SK-N-SH treated with all-trans-retinoic acid at 6 μM for 48 hours (cell line): ENCODE data around the gene WDR48.

Experiments used
- ATAC-seq: fragments of 200-7000 bp; cut with Tn5 transposase; 3 replicates; pipeline ENCODE4 v1.9.1; 2020; ENCODE audit warnings: mild to moderate bottlenecking, moderate library complexity
- ARNTL ChIP-seq: fragments of 450-650 bp; formaldehyde crosslinking; IDR thresholded peaks from 2 replicates; pipeline ENCODE4 v1.5.0; 2020; ENCODE audit warnings: low read depth, mild to moderate bottlenecking, moderate library complexity, borderline replicate concordance
- BACH2 ChIP-seq: fragments of 250-450 bp; sonication (Bioruptor Pico); IDR thresholded peaks from 2 replicates; pipeline ENCODE4 v1.9.0; 2021; ENCODE audit warnings: mild to moderate bottlenecking, borderline replicate concordance
- CREB5 ChIP-seq: fragments of 250-450 bp; sonication (Bioruptor Pico); IDR thresholded peaks from 2 replicates; pipeline ENCODE4 v1.5.1; 2020; ENCODE audit warnings: low read depth, mild to moderate bottlenecking, moderate library complexity
- CSDC2 ChIP-seq: fragments of 250-450 bp; sonication (Bioruptor Pico); IDR thresholded peaks from 2 replicates; pipeline ENCODE4 v1.5.0; 2020; ENCODE audit warnings: mild to moderate bottlenecking, moderate library complexity
- CSRNP3 ChIP-seq: fragments of 250-450 bp; sonication (Bioruptor Pico); IDR thresholded peaks from 2 replicates; pipeline ENCODE4 v1.5.1; 2021; ENCODE audit warnings: mild to moderate bottlenecking, moderate library complexity
- ESRRG ChIP-seq: fragments of 250-450 bp; sonication (Bioruptor Pico); IDR thresholded peaks from 2 replicates; pipeline ENCODE4 v1.6.1; 2021; ENCODE audit warnings: mild to moderate bottlenecking
- GLIS3 ChIP-seq: fragments of 250-450 bp; sonication (Bioruptor Pico); IDR thresholded peaks from 2 replicates; pipeline ENCODE4 v1.5.0; 2020; ENCODE audit warnings: mild to moderate bottlenecking, moderate library complexity
- ISL1 ChIP-seq: fragments of 250-450 bp; sonication (Bioruptor Pico); IDR thresholded peaks from 2 replicates; pipeline ENCODE4 v2.1.2; 2022; ENCODE audit warnings: mild to moderate bottlenecking, moderate library complexity
- OSR1 ChIP-seq: fragments of 250-450 bp; sonication (Bioruptor Pico); IDR thresholded peaks from 2 replicates; pipeline ENCODE4 v1.8.0; 2022; ENCODE audit warnings: moderate library complexity, mild to moderate bottlenecking, inconsistent platforms
- PATZ1 ChIP-seq: fragments of 250-450 bp; sonication (Bioruptor Pico); IDR thresholded peaks from 2 replicates; pipeline ENCODE4 v1.8.0; 2020; ENCODE audit warnings: mild to moderate bottlenecking, moderate library complexity, borderline replicate concordance
- POU6F1 ChIP-seq: fragments of 250-450 bp; sonication (Bioruptor Pico); IDR thresholded peaks from 2 replicates; pipeline ENCODE4 v1.8.0; 2021; ENCODE audit warnings: low read depth, mild to moderate bottlenecking, moderate library complexity, borderline replicate concordance
- PPARA ChIP-seq: fragments of 250-450 bp; sonication (Bioruptor Pico); IDR thresholded peaks from 2 replicates; pipeline ENCODE4 v1.5.0; 2020; ENCODE audit warnings: mild to moderate bottlenecking, borderline replicate concordance
- RARB ChIP-seq: fragments of 250-450 bp; sonication (Bioruptor Pico); IDR thresholded peaks from 2 replicates; pipeline ENCODE4 v1.8.0; 2021; ENCODE audit warnings: mild to moderate bottlenecking, moderate library complexity
- SNAI2 ChIP-seq: fragments of 250-450 bp; sonication (Bioruptor Pico); IDR thresholded peaks from 2 replicates; pipeline ENCODE4 v1.5.0; 2020; ENCODE audit warnings: mild to moderate bottlenecking, moderate library complexity
- TOX ChIP-seq: fragments of 250-450 bp; sonication (Bioruptor Pico); IDR thresholded peaks from 2 replicates; pipeline ENCODE4 v1.8.0; 2021; ENCODE audit warnings: mild to moderate bottlenecking, moderate library complexity, borderline replicate concordance
- TSHZ2 ChIP-seq: fragments of 250-450 bp; sonication (Bioruptor Pico); IDR thresholded peaks from 2 replicates; pipeline ENCODE4 v1.5.0; 2020; ENCODE audit warnings: mild to moderate bottlenecking, moderate library complexity
- ZFP3 ChIP-seq: fragments of 250-450 bp; sonication (Bioruptor Pico); IDR thresholded peaks from 2 replicates; pipeline ENCODE4 v1.5.0; 2020; ENCODE audit warnings: mild to moderate bottlenecking, moderate library complexity
- ZFP30 ChIP-seq: fragments of 450-650 bp; formaldehyde crosslinking; IDR thresholded peaks from 2 replicates; pipeline ENCODE4 v1.5.0; 2022; ENCODE audit warnings: mild to moderate bottlenecking, moderate library complexity
- ZNF565 ChIP-seq: fragments of 450-650 bp; formaldehyde crosslinking; conservative IDR thresholded peaks from 2 replicates; pipeline ENCODE4 v1.5.0; 2020; ENCODE audit warnings: low read depth, mild to moderate bottlenecking, moderate library complexity
- ZNF70 ChIP-seq: fragments of 450-650 bp; formaldehyde crosslinking; IDR thresholded peaks from 2 replicates; pipeline ENCODE4 v1.5.0; 2020; ENCODE audit warnings: mild to moderate bottlenecking, moderate library complexity
- ZNF8 ChIP-seq: fragments of 450-650 bp; formaldehyde crosslinking; IDR thresholded peaks from 2 replicates; pipeline ENCODE4 v1.5.0; 2020; ENCODE audit warnings: mild to moderate bottlenecking, moderate library complexity

WDR48 gene

GRCh38 chr3:39038165-39038564 lies 13.7 kb upstream of the WDR48 start:
- no peak for TF ChIP-seq TSHZ2 (CRISPR knock-in tag)
- no peak for TF ChIP-seq ZNF565 (CRISPR knock-in tag)
- TF ChIP-seq CREB5 (CRISPR knock-in tag), result no peak
- no peak for TF ChIP-seq PPARA
- no peak for TF ChIP-seq BACH2 (CRISPR knock-in tag)
- TF ChIP-seq CSDC2 (CRISPR knock-in tag), result no peak
- TF ChIP-seq ARNTL, result no peak
- TF ChIP-seq RARB (CRISPR knock-in tag), result no peak
- no peak for TF ChIP-seq OSR1 (CRISPR knock-in tag)
- no peak for TF ChIP-seq ISL1
- no peak for TF ChIP-seq ZNF8 (CRISPR knock-in tag)
- no peak for TF ChIP-seq PATZ1 (CRISPR knock-in tag)
- TF ChIP-seq CSRNP3 (CRISPR knock-in tag), result no peak
- ATAC-seq, result no peak

GRCh38 chr3:39050029-39050428 lies 1.8 kb upstream of the WDR48 start:
- no peak for TF ChIP-seq SNAI2 (CRISPR knock-in tag)
- TF ChIP-seq CSRNP3 (CRISPR knock-in tag), result no peak
- no peak for ATAC-seq

- ATAC-seq, result peak; percentile 3; the same call in 1 of the 3 replicates
- TF ChIP-seq ZNF70, result no peak
- TF ChIP-seq GLIS3, result no peak
- no peak for TF ChIP-seq TOX
- no peak for TF ChIP-seq PATZ1 (CRISPR knock-in tag)
- no peak for TF ChIP-seq PPARA
- no peak for TF ChIP-seq CSRNP3 (CRISPR knock-in tag)
- TF ChIP-seq CSDC2 (CRISPR knock-in tag), result no peak
- TF ChIP-seq ESRRG (CRISPR knock-in tag), result no peak
- TF ChIP-seq CREB5 (CRISPR knock-in tag), result no peak
- no peak for TF ChIP-seq ZNF565 (CRISPR knock-in tag)
- no peak for TF ChIP-seq ZFP30 (CRISPR knock-in tag)
- TF ChIP-seq OSR1 (CRISPR knock-in tag), result no peak
- no peak for TF ChIP-seq BACH2 (CRISPR knock-in tag)
- TF ChIP-seq ZFP3 (CRISPR knock-in tag), result no peak
- no peak for TF ChIP-seq ARNTL
- TF ChIP-seq RARB (CRISPR knock-in tag), result no peak
- no peak for TF ChIP-seq POU6F1
These were observed 767 bp downstream of the WDR48 start for GRCh38 chr3:39052583-39052982.
